Measurements from ENCODE around the gene PRKCH.

Gene PRKCH

DNA sequence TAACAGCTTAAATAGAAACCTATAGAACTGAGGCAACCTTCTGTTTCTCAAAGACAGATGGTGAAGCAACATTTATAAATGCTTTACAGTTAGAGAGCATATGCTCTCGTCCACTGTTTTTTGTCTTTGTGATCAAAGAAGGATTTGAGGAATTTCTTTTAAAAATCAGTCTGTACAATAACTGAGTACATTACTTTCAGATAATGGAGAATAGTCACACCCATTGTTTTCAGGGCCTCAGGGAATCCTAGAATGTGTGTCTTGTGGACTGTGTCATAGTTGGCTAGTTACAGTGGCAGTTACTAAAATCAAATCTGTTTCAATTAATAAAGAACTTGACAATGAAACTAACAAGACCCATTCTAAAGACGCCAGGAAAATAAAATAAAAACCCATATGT, 107.9 kb downstream of the PRKCH start:
- Mint-ChIP-seq H3K27ac (no peak overlapping the region), H3K9me3 (peaks cover 13% of the 10 kb centered on the region), H3K36me3 (ENCODE audit: low read depth) (peaks cover 51% of the 10 kb centered on the region), H3K4me1 (ENCODE audit: low read depth) (peaks cover 59% of the 10 kb centered on the region), H3K27me3 (ENCODE audit: low read depth) (no peaks in the 10 kb centered on the region), H3K4me3 (no peak overlapping the region)
- DNase-seq (ENCODE audit: low spot score): no peak

DNA sequence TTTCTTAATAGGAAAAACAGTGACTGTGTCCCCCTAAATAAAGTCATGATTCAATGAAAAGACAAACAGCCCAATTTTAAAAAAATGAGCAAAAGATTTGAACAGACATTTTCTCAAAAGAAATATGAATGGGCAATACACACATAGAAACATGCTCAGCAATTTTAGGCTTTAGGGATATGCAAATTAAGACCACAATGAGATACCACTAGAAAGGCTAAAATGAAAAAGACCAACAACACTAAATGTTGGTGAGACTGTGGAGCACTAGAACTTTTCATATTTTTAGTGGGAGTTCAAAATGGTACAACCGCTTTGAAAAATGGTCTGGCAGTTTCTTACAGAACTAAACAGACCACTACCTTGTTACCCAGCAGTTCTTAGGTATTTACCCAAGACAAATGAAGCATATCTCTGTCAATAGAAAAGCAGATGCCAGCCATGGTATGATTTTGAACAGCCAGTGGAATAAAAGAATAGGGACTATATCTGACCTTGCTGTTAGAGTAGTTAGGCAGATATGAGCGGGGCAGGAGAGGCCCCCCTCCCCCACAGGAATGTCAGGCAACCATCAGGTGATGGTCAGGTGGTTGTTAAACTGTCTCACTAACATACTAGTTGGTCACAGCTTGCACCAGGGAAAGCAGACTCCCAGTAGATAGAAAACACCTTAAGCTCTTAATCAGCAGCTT, 108.8 kb downstream of the PRKCH start:
- Mint-ChIP-seq H3K27me3 (ENCODE audit: low read depth) (no peaks in the 10 kb centered on the region), H3K9me3 (peaks cover 10% of the 10 kb centered on the region), H3K4me1 (ENCODE audit: low read depth) (peaks cover 64% of the 10 kb centered on the region), H3K36me3 (ENCODE audit: low read depth) (peaks cover 49% of the 10 kb centered on the region), H3K27ac (no peak overlapping the region), H3K4me3 (no peak overlapping the region)
- no peak for DNase-seq (ENCODE audit: low spot score)

- H3K4me3 Mint-ChIP-seq: peak overlapping the region; percentile 27
- H3K27me3 Mint-ChIP-seq (ENCODE audit: low read depth): no peaks in the 10 kb centered on the region
- H3K9me3 Mint-ChIP-seq: no peaks in the 10 kb centered on the region
- peaks cover 70% of the 10 kb centered on the region for H3K4me1 Mint-ChIP-seq (ENCODE audit: low read depth)
- peaks cover 45% of the 10 kb centered on the region for H3K36me3 Mint-ChIP-seq (ENCODE audit: low read depth)
- no peak for DNase-seq (ENCODE audit: low spot score)
- H3K27ac Mint-ChIP-seq: peak overlapping the region; percentile 41
Measured at GRCh38 chr14:61433169-61433568, 111.8 kb downstream of the PRKCH start.

DNA sequence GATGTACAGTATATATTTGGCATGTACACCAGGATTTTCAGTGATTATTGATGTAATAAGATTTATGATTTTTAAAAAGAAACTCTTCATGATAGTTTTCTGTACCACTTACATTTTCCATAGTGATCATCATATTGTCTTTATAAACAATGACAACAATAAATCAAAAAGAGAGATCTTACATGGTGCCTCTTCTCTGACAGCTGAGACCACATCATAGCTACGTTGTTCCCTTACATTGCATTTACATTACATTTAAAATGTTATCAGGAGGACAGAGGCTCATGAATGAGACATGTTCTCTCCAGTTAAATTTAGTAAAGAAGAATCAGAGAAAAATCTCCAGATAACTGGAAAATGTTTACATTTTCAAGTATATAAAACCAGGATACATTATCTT, 112.4 kb downstream of the PRKCH start:
- H3K27ac Mint-ChIP-seq: no peak overlapping the region
- no peaks in the 10 kb centered on the region for H3K27me3 Mint-ChIP-seq (ENCODE audit: low read depth)
- H3K4me3 Mint-ChIP-seq: no peak overlapping the region
- H3K36me3 Mint-ChIP-seq (ENCODE audit: low read depth): peaks cover 43% of the 10 kb centered on the region
- DNase-seq (ENCODE audit: low spot score): no peak
- peaks cover 73% of the 10 kb centered on the region for H3K4me1 Mint-ChIP-seq (ENCODE audit: low read depth)
- no peaks in the 10 kb centered on the region for H3K9me3 Mint-ChIP-seq

GRCh38 chr14:61434311-61434710, 112.9 kb downstream of the PRKCH start:
- Mint-ChIP-seq H3K9me3 (no peaks in the 10 kb centered on the region), H3K4me1 (ENCODE audit: low read depth) (peaks cover 74% of the 10 kb centered on the region), H3K27ac (peak overlapping the region; percentile 28), H3K36me3 (ENCODE audit: low read depth) (peaks cover 40% of the 10 kb centered on the region), H3K4me3 (no peak overlapping the region), H3K27me3 (ENCODE audit: low read depth) (no peaks in the 10 kb centered on the region)
- DNase-seq (ENCODE audit: low spot score): no peak

GRCh38 chr14:61435563-61436337, 114.4 kb downstream of the PRKCH start:
- H3K4me3 Mint-ChIP-seq: no peak overlapping the region
- H3K36me3 Mint-ChIP-seq (ENCODE audit: low read depth): peaks cover 42% of the 10 kb centered on the region
- no peaks in the 10 kb centered on the region for H3K9me3 Mint-ChIP-seq
- peaks cover 75% of the 10 kb centered on the region for H3K4me1 Mint-ChIP-seq (ENCODE audit: low read depth)
- no peaks in the 10 kb centered on the region for H3K27me3 Mint-ChIP-seq (ENCODE audit: low read depth)
- peak overlapping the region; percentile 26 for H3K27ac Mint-ChIP-seq
- no peak for DNase-seq (ENCODE audit: low spot score)

- Mint-ChIP-seq H3K4me1 (ENCODE audit: low read depth) (peaks cover 67% of the 10 kb centered on the region), H3K36me3 (ENCODE audit: low read depth) (peaks cover 36% of the 10 kb centered on the region), H3K9me3 (no peaks in the 10 kb centered on the region), H3K27ac (peak overlapping the region; percentile 27), H3K27me3 (ENCODE audit: low read depth) (no peaks in the 10 kb centered on the region), H3K4me3 (peak overlapping the region; percentile 4)
- DNase-seq (ENCODE audit: low spot score): no peak
Measured at GRCh38 chr14:61437381-61437780, 116.0 kb downstream of the PRKCH start.

DNA sequence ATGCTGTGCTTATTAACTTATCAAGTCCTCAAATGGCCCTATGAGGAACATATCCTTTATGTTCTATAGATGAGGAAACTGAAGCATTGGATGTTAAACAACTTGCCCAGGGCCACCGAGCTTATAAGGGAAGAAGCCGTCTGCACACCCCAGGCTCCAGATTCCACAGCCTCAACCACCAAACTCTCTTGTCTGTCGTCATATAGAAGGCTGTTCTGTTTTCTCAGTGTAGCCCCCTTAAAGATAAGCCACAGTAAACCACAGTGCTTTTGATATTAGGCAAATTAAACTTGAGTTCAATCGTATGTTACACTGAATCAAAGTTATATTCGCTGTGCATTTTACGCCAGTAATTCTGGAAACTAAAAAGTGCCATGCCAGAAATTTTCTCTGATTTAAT, 116.7 kb downstream of the PRKCH start:
- peaks cover 40% of the 10 kb centered on the region for H3K36me3 Mint-ChIP-seq (ENCODE audit: low read depth)
- H3K4me1 Mint-ChIP-seq (ENCODE audit: low read depth): peaks cover 68% of the 10 kb centered on the region
- H3K27me3 Mint-ChIP-seq (ENCODE audit: low read depth): no peaks in the 10 kb centered on the region
- DNase-seq (ENCODE audit: low spot score): no peak
- no peaks in the 10 kb centered on the region for H3K9me3 Mint-ChIP-seq
- peak overlapping the region; percentile 53 for H3K27ac Mint-ChIP-seq
- peak overlapping the region; percentile 88 for H3K4me3 Mint-ChIP-seq

DNA sequence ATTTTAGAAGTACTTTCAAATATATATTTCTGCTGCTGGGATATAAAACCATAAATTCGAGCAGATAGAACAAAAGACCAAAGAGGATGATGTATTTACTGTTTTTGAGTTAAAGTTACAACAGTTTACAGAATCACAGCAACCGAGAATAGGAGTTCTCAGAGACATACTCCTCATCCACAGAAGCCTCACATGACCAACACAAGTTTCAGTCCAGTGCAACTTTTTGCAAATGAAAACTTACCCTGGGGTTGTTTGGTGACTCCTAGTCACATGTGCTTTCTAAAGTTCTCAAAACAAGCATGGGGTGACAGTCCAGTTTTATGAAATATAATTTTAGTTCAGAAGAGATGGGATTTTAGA, 117.1 kb downstream of the PRKCH start:
- Mint-ChIP-seq H3K27me3 (ENCODE audit: low read depth) (no peaks in the 10 kb centered on the region), H3K36me3 (ENCODE audit: low read depth) (peaks cover 41% of the 10 kb centered on the region), H3K27ac (peak overlapping the region; percentile 88), H3K4me1 (ENCODE audit: low read depth) (peaks cover 69% of the 10 kb centered on the region), H3K4me3 (peak overlapping the region; percentile 88), H3K9me3 (no peaks in the 10 kb centered on the region)
- DNase-seq (ENCODE audit: low spot score): no peak

- Mint-ChIP-seq H3K36me3 (ENCODE audit: low read depth) (peaks cover 41% of the 10 kb centered on the region), H3K4me1 (ENCODE audit: low read depth) (peaks cover 71% of the 10 kb centered on the region), H3K27me3 (ENCODE audit: low read depth) (no peaks in the 10 kb centered on the region), H3K4me3 (peak overlapping the region; percentile 88), H3K27ac (peak overlapping the region; percentile 88), H3K9me3 (no peaks in the 10 kb centered on the region)
- DNase-seq (ENCODE audit: low spot score): no peak
Measured at GRCh38 chr14:61438860-61439765, 117.7 kb downstream of the PRKCH start.

DNA sequence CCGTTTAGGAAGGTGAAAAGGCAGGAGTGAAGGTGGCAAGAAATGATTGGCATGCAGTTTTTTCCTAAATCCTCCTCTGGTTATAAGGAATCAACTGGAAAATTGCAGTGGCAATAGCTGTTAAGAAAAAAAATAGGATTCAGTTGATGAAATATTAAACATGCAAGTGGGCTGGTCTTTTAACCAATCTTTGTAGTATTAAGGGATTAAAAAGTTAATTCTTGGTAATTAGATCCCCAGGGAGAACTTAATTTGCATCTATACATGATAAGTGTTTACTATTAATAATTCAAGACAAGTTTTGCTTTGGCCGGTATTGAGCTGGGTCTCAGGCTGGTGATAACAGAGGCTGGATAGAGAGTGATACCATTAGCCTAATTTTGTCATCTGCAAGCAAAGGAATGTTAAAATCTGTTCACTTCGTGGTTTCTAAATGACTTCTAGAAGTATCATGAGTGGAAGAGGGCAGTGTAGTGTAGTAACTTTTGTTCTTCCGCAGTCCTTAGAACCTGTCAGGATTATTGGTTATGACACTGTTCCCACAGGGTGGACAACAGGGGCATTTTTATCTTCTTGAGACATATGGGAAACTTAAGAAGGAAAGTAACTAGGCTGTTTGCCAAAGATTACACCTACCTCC, 118.5 kb downstream of the PRKCH start:
- Mint-ChIP-seq H3K4me1 (ENCODE audit: low read depth) (peaks cover 75% of the 10 kb centered on the region), H3K27me3 (ENCODE audit: low read depth) (no peaks in the 10 kb centered on the region), H3K4me3 (peak overlapping the region; percentile 88), H3K9me3 (no peaks in the 10 kb centered on the region), H3K27ac (peak overlapping the region; percentile 88), H3K36me3 (ENCODE audit: low read depth) (peaks cover 41% of the 10 kb centered on the region)
- no peak for DNase-seq (ENCODE audit: low spot score)

DNA sequence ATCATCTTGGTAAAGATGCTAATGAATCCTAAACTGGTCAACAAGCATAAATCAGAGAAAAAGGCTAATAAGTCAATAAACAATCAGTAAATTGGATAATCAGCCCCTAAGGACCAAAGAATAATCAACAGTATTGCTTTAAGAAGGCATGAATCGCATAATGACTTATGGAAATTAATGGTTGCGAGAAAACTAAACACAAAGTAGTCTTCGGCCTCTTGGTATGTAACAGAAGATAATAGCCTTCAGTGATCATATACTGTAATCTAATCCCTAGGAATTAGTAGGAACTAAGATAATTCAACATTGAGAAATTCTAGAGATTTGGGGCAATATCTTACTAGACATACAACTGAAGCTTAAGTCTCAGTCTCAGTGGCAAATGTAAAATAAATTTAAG, 122.1 kb downstream of the PRKCH start:
- Mint-ChIP-seq H3K4me3 (peak overlapping the region; percentile 72), H3K36me3 (ENCODE audit: low read depth) (peaks cover 58% of the 10 kb centered on the region)

DNA sequence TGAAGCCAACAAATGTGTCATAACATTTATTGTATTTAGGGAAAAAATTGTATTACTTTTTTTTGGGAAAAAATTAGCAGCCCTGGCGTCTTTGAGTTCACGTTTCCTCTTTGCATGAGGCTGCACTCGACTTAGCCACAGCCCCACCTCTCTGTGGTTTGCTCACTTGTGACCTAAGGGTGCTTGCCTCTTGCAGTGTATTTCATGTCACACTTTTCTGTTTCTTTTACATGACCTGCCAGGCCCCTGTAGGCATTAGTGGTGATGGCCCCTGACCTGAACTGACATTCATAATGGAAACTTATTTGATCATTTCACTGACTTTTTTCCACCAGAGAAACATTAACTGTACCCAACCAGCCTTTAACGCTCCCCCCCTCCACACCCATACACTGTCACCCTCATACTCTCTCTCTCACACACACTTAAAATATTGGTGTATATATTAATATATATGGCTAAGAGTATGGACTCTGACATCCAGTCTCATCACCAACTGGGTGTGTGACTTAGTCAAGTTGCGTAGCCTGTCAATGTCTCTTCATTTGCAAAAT, 122.9 kb downstream of the PRKCH start:
- Mint-ChIP-seq H3K4me3 (peak overlapping the region; percentile 72), H3K27me3 (ENCODE audit: low read depth) (no peaks in the 10 kb centered on the region), H3K36me3 (ENCODE audit: low read depth) (peaks cover 64% of the 10 kb centered on the region), H3K4me1 (ENCODE audit: low read depth) (peaks cover 79% of the 10 kb centered on the region), H3K9me3 (no peaks in the 10 kb centered on the region), H3K27ac (peak overlapping the region; percentile 87)
- peak; percentile 71 for DNase-seq (ENCODE audit: low spot score)

More for the DNA sequence above, 122.1 kb downstream of the PRKCH start:
- H3K4me1 Mint-ChIP-seq (ENCODE audit: low read depth): peaks cover 79% of the 10 kb centered on the region
- H3K27ac Mint-ChIP-seq: peak overlapping the region; percentile 87
- no peaks in the 10 kb centered on the region for H3K9me3 Mint-ChIP-seq
- DNase-seq (ENCODE audit: low spot score): no peak
- no peaks in the 10 kb centered on the region for H3K27me3 Mint-ChIP-seq (ENCODE audit: low read depth)

Measured in T-helper 2 cell treated with Interferon-gamma antibody and Interleukin-4, amounts not matched to agents 5 μg/mL and 100 μg/mL, for 36 hours (primary cell).